Ectodermal cell (in vitro differentiated cells): ENCODE measurements around the gene ZNF878. TPM values are rescaled to one million over a fixed set of nuclear protein-coding genes. Genes with fewer than 3 reads are reported as not detected.
"Not testable (repeated sequence)": the region's sequence is repeated elsewhere in the genome, so short reads cannot be mapped to it uniquely, and the experiment has no call there.

Experiments used
- H3K27ac ChIP-seq: 2 replicates; pipeline ENCODE4 v1.7.0; 2013; ENCODE audit warnings: mild to moderate bottlenecking, low read depth, low read length; ENCODE audit not compliant: insufficient read depth, poor library complexity, severe bottlenecking
- H3K27me3 ChIP-seq: 2 replicates; pipeline ENCODE4 v1.7.0; 2013; ENCODE audit warnings: mild to moderate bottlenecking, low read length; ENCODE audit not compliant: insufficient read depth, control insufficient read depth, poor library complexity, severe bottlenecking
- H3K36me3 ChIP-seq: one replicate; pipeline ENCODE4 v1.7.0; 2013; ENCODE audit warnings: low read length; ENCODE audit not compliant: control insufficient read depth, insufficient read depth
- H3K4me1 ChIP-seq: one replicate; pipeline ENCODE4 v1.7.0; 2013; ENCODE audit warnings: low read length; ENCODE audit not compliant: control insufficient read depth, insufficient read depth
- H3K4me3 ChIP-seq: 2 replicates; pipeline ENCODE4 v1.7.0; 2013; ENCODE audit warnings: low read depth, low read length, control low read depth; ENCODE audit not compliant: insufficient read depth
- H3K9me3 ChIP-seq: 2 replicates; pipeline ENCODE4 v1.7.0; 2013; ENCODE audit warnings: mild to moderate bottlenecking, low read length, moderate library complexity; ENCODE audit not compliant: control insufficient read depth
- WGBS, 2 experiments: methylation state at CpG; one replicate each; pipeline ENCODE4 v1.1.7; 2013; ENCODE audit warnings: missing lambda C conversion rate in 2 of 2; 5-methylcytosine and 5-hydroxymethylcytosine counted together
- polyA plus RNA-seq, 4 experiments: library from polyadenylated mRNA; stranded (reverse); fragments of 50-300 nt; gene quantifications; one replicate each; pipeline ENCODE4 v1.2.3, GENCODE V29; 2013

The ZNF878 gene
- polyA plus RNA-seq (2013, experiment 1 of 4) = 2.1 TPM
- 2.1 TPM for polyA plus RNA-seq (2013, experiment 2 of 4)
- polyA plus RNA-seq (2013, experiment 3 of 4) = 1.7 TPM
- 1.6 TPM for polyA plus RNA-seq (2013, experiment 4 of 4)

DNA sequence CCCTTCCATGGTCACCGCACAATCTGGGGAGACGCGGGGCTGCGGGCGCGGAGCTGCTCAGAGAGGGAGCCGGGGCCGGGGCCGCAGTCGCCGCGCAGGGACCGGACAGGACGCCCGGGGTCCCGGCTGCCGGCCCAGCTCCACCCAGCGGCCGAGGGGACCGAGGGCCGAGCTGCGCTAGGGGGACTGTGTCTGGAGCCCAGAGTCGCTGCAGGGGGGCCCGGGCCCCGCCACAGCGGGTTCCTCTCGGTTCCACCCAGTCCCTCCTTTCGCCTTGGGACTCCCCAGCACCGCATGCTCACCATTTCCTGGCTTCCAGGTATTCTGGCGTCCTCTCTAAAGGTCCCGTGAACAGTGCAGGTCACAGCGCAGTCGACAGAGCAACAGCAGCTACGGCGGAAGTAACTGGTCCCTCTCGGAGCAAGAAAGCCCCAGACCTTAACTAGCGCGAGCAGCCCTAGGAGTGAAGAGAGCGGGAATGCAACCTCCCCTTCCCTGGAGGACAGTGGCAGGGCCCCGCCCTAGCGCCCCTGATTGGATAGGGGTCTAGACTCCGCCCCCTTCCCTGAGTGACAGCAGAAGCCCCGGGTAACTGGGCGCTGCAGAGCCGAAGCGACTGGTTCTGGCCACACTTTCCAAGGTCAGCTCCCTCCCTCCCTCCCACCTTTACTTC, at the start of gene ZNF878:
ZNF878 (minus strand) TSS at position 465 of the 673 bp plus-strand sequence; CDS start at position 305, 160 bp downstream.
- peak within 1 kb of the TSS; percentile 80 for H3K27ac ChIP-seq
- WGBS, 2 experiments = 0% methylated on average over 46 of the region's 46 CpGs

DNA sequence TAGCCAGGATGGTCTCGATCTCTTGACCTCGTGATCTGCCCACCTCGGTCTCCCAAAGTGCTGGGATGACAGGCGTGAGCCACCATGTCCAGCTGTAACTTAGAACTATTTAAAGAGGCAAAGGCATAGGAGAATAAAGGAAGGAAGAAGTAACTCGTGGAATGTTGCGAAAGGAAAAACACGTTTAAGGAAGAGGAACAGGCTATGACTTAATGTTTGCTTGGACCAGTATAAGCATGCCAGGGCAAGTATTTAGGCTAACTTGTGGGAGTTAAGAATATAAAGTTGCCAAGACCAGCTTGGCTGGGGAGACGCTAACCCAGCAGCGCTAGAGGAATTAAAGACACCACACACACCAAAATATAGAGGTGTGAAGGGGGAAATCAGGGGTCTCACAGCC, 45.3 kb upstream of the ZNF878 start:
- Histone ChIP-seq H3K36me3 (peaks cover 24% of the 10 kb centered on the region), H3K27ac (no peak overlapping the region), H3K9me3 (no peaks in the 10 kb centered on the region), H3K4me3 (no peak overlapping the region), H3K4me1 (no peaks in the 10 kb centered on the region), H3K27me3 (no peaks in the 10 kb centered on the region)
- 90 to 93% methylated on average over 7 to 9 of the region's 9 CpGs for WGBS, 2 experiments

More for the DNA sequence above, at the start of gene ZNF878:
- H3K36me3 ChIP-seq = no peaks in the 10 kb centered on the region
- H3K27me3 ChIP-seq = peaks cover 13% of the 10 kb centered on the region
- H3K4me3 ChIP-seq = peak within 1 kb of the TSS; percentile 60
- H3K9me3 ChIP-seq = no peaks in the 10 kb centered on the region
- H3K4me1 ChIP-seq = no peaks in the 10 kb centered on the region

DNA sequence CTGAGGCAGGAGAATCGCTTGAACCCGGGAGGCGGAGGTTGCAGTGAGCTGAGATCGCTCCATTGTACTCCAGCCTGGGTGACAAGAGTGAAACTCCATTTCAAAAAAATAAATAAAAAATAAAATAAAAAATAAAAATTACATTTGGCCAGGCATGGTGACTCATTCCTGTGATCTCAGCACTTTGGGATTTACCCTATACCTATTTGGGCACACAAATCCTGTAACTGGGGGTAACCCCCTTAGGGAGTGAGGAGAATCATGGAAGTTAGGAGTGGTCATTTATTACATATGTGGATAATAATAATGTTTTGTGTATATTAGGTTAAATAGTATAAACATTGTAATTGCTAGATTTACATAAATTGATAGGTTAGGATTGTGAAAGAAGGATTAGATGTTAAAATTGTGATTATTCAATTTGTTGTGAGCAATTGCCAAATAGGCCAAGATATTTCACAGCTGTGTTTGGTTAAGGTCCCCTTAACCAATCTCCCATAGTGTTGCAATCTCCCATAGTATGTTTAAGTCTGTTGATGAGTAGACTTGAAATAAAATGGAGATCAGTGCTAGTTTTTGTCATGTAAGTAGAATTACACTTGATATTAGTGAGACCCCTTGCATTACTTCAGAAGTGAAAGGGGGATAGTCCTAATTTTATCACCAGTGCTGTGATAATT, 42.5 kb upstream of the ZNF878 start:
- H3K36me3 ChIP-seq = peaks cover 20% of the 10 kb centered on the region
- H3K27ac ChIP-seq = no peak overlapping the region
- 93 to 97% methylated on average over 3 of the region's 4 CpGs for WGBS, 2 experiments
- no peaks in the 10 kb centered on the region for H3K27me3 ChIP-seq
- no peaks in the 10 kb centered on the region for H3K4me1 ChIP-seq
- H3K4me3 ChIP-seq = no peak overlapping the region
- H3K9me3 ChIP-seq = no peaks in the 10 kb centered on the region

DNA sequence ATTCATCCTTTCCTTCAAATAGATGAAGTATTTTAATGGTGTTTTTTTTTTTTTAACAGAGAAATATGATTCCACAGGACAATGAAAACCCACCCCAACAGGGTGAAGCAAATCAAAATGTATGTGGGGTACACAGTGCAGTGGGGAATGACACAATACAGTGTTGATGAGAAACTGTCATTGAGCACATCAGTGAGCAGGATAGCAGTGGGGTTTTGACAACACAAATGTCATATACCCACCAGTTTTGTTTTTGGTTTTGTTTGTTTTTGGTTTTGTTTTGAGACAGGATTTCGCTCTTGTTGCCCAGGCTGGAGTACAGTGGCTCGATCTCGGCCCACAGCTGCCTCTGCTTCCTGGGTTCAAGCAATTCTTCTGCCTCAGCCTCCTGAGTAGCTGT, 41.0 kb upstream of the ZNF878 start:
- no peak overlapping the region for H3K27ac ChIP-seq
- peaks cover 20% of the 10 kb centered on the region for H3K36me3 ChIP-seq
- no peaks in the 10 kb centered on the region for H3K4me1 ChIP-seq
- no peaks in the 10 kb centered on the region for H3K27me3 ChIP-seq
- no peak overlapping the region for H3K4me3 ChIP-seq
- WGBS, 2 experiments = 97 to 98% methylated on average over 3 of the region's 3 CpGs
- H3K9me3 ChIP-seq = no peaks in the 10 kb centered on the region

DNA sequence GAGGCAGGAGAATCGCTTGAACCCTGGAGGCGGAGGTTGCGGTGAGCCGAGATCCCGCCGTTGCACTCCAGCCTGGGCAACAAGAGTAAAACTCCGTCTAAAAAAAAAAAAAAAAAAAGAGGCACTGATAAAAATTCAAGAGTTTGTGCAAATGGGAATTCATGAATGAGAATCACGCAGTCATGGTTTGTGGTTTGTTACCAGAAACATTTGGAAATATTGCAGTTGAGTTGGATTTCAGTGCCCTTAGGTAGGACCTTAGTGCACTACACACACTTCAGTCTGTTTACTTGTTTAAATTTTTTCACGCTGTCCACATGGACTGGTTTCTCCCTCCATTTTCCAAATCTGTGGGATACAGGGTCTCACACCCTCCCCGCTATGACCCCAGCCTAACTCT, 40.2 kb upstream of the ZNF878 start:
- Histone ChIP-seq H3K4me1 (no peaks in the 10 kb centered on the region), H3K27ac (no peak overlapping the region), H3K27me3 (no peaks in the 10 kb centered on the region), H3K4me3 (peak overlapping the region; percentile 59), H3K9me3 (no peaks in the 10 kb centered on the region), H3K36me3 (peaks cover 16% of the 10 kb centered on the region)
- 36 to 42% methylated on average over 10 of the region's 10 CpGs for WGBS, 2 experiments

DNA sequence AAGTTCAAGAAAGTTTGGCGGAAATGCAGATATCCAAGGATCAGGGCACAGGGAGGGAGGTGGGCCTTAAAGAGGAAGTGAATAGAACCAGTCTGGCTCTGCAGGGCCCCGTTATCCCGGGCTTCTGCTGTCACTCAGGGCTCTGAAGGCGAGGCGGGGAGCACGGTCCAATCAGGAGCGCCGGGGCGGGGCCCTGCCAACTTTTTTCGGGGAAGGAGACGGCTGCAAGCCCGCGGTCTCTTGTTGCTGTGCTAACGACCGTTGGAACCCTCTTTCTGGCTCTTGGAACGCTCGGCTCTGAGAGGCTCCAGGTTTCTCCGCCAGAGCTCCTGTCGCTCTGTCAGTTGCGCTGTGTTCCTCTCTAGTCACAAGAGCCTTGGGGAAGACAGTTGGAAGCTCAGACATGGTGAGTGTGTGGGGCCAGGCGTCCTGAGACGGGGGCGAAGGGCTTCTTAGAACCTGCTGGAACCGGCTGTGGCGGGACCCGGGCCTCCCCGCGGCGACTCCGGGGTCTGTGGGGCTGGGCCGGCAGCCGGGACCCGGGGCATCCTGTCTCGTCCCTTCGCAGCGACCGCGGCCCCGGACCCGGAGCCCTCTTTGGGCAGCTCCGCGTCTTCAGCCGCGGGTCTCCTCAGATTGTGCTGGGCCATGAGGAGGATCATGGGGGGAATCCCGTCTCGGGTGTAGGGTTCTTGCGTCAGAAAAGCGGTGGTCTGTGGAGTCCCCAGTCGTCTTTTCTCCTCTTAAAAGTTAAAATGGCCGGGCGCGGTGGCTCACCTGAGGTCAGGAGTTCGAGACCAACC, 39.5 kb upstream of the ZNF878 start:
- Histone ChIP-seq H3K4me1 (no peaks in the 10 kb centered on the region), H3K4me3 (peak overlapping the region; percentile 59), H3K27me3 (no peaks in the 10 kb centered on the region), H3K27ac (peak overlapping the region; percentile 90), H3K36me3 (peaks cover 14% of the 10 kb centered on the region), H3K9me3 (no peaks in the 10 kb centered on the region)
- 3% methylated on average over 53 of the region's 53 CpGs for whole genome bisulfite sequencing, 2 experiments

DNA sequence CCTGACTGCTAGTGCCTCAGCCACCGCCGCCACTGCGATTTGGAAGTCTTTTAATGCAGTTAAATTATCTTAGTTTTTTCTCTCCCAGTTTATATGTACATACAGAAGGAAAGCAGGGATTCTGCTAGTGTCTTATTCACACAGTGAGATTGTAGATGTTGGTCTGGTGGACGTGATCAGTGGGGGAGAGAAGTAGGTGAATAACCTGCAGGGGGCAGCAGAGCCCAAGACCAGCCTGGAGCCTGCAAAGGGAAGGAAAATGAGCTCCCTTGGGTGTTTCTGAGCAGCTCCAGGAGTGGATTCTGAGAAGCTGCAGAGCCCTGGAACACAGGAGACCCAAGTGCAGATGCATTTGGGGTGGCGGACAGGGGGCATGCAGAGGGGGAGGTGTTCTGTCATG, 38.0 kb upstream of the ZNF878 start:
- no peaks in the 10 kb centered on the region for H3K9me3 ChIP-seq

DNA sequence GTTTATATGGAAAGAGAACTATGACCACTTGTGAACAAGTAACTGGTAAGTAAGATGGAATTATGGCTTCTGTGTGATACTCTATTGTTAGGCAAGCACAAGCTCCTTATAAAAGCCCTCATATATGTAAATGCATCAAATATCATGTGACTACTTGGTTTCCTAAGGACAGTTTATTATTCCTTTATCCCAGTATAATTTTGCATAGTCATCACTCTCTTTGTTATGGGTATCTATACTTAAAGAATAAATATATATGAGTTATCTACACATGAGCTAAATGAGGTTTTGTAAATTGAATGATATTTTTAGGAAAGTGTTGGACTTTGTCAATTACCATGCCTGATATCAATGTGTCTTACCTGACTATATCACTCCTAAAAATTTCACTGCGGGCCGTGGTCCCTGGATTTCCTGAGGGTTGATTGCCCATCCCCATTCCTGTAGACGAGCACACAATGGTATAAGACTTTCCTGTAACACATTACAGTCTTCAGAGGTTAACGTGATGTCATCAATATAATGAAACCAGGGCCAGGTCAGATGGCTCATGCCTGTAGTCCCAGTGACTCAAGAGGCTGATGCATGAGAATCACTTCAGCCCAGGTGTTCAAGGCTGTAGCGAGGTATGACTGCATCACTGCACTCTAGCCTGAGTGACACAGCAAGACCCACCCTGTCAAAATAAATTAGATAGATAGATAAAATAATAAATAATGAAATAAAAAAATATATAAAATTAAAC, 32.5 kb upstream of the ZNF878 start:
- Histone ChIP-seq H3K27ac (no peak overlapping the region), H3K4me1 (no peaks in the 10 kb centered on the region), H3K4me3 (no peak overlapping the region), H3K36me3 (no peaks in the 10 kb centered on the region), H3K9me3 (no peaks in the 10 kb centered on the region), H3K27me3 (no peaks in the 10 kb centered on the region)
- 91 to 95% methylated on average over 5 of the region's 5 CpGs for WGBS, 2 experiments

More for the DNA sequence above, 38.0 kb upstream of the ZNF878 start:
- no peak overlapping the region for H3K4me3 ChIP-seq
- H3K4me1 ChIP-seq = no peaks in the 10 kb centered on the region
- peaks cover 5% of the 10 kb centered on the region for H3K36me3 ChIP-seq
- no peaks in the 10 kb centered on the region for H3K27me3 ChIP-seq
- H3K27ac ChIP-seq = no peak overlapping the region
- 84 to 88% methylated on average over 5 of the region's 5 CpGs for WGBS, 2 experiments

DNA sequence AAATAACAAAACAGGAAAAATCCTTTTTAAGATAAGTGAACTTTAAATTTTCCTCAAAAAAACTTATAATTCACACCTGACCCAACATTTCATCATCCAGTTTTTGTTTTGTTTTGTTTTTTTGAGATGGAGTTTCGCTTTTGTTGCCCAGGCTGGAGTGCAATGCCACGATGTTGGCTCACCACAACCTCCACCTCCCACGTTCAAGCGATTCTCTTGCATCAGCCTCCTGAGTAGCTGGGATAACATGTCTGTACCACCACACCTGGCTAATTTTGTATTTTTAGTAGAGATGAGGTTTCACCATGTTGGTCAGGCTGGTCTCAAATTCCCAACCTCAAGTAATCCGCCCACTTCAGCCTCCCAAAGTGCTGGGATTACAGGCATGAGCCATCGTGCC, 30.6 kb upstream of the ZNF878 start:
- H3K4me3 ChIP-seq, H3K36me3 ChIP-seq, H3K4me1 ChIP-seq, H3K9me3 ChIP-seq, H3K27me3 ChIP-seq, H3K27ac ChIP-seq: not testable (repeated sequence)
- WGBS, 2 experiments = 92 to 94% methylated on average over 6 of the region's 6 CpGs
